ENCODE measurements around the gene UBALD1.

Gene UBALD1

DNA sequence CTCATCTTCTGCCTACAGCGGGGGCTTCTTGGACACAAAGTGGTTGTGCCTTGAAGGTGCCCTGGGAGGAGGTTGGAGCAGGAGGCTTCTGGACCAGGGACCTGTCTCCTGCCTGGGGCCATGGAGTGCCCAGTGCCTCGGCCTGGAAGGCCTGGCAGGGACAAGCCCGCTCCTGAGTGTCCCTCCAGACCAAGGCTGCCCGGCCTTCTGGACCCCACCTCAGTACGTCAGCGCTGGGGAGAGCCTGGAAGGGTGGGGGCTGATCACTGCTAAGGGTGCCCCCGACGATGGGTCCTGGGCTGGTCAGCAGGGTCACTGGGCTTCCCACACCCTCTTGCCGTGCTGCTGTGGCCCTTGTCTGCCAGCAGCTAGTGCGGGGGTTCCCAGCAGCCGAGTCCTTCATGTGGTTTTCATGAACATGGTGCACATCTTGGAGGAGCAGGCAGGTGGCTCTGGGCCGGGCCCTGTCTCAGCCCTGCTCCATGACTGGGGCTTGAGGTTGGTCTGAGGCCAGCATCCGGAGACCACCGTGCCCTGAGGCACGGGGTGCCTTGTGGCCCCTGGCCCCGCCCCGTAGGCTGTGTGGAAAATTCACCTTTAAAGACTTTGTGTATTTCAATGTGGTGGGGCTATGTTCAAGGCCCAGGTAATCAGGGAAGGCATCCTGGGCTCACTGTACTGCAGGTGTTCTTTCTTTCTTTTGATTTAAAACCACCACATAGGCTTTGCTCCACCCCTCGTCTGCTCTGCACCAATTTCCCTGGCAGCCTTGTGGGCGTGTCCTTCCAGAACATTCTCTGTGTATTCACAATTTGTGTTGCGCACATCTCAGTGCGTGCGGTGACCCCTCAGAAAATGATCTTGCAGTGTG lies 32.3 kb upstream of the UBALD1 start:
- no peak for DNase-seq (ENCODE audit: low read depth)

DNA sequence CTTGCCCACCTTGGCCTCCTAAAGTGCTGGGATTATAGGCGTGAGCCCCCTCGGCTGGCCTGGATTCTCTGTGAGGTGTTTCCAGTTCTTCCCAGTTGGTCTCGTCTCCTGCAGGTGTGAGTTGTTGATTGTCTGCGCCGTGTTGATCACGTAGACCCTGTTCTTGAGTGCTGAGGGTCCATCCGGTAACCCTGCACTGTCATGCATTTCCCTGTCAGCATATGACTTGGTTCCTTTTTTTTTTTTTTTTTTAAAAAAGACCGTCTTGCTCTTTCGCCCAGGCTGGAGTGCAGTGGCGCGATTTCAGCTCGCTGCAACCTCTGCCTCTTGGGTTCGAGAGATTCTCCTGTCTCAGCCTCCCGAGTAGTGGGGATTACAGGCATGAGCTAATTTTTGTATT lies 27.2 kb upstream of the UBALD1 start:
- no peak for DNase-seq (ENCODE audit: low read depth)

DNA sequence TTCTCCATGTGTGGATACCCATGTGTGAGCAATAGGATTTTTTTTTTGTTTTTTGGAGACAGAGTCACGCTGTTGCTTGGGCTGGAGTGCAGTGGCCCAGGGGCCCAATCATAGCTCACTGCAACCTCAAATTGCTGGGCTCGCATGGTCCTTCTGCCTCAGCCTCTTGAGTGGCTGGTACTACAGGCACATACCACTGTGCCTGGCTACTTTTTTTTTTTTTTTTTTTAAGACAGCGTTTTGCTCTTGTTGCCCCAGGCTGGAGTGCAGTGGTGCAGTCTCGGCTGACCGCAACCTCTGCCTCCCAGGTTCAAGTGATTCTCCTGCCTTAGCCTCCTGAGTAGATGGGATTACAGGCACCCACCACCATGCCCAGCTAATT lies 26.6 kb upstream of the UBALD1 start:
- DNase-seq (ENCODE audit: low read depth): no peak

DNA sequence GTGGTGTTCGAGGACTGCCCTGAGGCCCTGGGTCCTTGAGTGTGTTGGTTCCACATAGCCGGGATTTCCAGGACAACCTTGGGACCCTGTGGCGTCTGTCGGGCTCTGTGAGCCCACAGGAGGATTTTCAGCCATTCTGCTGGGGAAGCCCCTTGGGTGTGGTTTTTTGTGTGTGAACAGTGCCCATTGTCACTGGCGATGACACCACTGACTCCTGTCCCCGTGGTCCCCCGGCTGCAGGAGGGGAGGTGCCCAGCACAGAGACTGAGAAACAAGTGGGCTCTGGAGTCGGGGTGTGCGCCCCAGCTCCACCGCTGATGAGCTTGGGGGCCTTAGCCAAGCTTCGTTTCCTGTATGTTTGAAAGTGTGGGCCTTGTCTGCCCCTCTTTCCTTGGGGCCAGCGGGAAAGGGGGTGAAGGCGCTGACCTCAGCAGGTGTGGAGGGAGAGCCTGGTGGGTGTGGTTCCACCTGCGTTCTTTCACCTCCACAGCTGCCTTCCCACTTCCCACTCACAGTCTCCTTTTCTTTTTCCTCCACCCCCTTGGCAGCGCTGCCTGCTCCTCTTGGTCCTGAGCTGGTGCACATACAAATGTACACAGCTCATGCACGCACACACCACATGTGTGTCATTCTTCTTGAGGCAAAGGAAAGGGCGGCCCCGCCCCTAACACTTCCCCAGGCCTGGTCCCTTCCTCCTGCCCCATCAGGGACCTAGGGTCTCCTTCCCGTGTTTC lies 26.1 kb upstream of the UBALD1 start:
- no peak for DNase-seq (ENCODE audit: low read depth)

DNA sequence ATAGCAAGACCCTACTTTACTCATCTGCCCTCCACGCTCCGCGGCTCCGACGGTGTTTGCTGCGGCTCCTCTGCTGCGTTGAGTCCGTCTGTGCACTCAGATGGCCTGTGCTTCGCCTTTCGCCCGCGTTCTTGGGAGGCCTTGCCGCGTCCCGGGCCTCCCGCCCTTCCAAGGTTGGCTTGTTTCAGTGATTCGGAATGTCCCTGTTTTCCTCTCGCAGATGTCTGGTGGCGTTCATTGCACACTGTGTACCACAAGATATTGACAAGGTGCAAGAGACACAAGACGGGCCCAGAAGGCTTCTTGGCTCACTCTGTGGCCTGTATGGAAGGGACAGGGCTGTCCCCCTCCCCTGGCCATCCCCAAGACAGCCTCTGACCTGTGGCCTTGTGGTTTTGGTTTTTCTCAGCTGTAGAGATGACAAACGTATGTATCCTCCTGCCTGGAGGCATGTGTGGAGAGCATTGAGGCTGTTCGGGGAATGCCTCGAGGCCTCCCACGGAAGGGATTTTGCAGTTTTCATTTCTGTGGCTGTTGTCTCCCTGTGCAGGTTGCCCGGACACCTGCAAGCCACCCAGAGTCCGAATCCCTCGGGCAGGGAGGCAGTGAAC lies 25.3 kb upstream of the UBALD1 start:
- DNase-seq (ENCODE audit: low read depth): no peak

GRCh38 chr16:4637501-4638166 lies 22.9 kb upstream of the UBALD1 start:
- DNase-seq (ENCODE audit: low read depth): no peak

GRCh38 chr16:4636196-4636595 lies 21.5 kb upstream of the UBALD1 start:
- no peak for DNase-seq (ENCODE audit: low read depth)

DNA sequence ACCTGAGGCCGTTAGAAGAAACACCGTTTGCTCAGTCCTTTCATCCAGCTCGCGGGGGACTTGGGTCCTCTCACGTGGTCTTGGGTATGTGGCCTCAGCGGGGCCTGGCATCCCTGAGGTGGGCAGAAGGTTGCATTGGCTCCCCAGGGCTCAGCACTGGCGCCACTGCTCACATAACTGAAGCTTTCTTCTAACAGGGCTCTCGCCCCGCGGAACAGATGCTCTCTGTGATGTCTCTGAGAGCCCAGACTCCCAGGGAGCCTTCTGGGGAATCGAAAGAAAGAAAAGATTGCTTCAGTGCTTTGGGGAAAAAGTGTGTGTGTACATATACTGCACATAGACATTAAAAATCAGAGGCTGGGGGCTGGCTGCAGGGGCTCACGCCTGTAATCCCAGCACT lies 20.1 kb upstream of the UBALD1 start:
- DNase-seq (ENCODE audit: low read depth): no peak

- DNase-seq (ENCODE audit: low read depth): no peak
Measured at GRCh38 chr16:4633910-4634635, 19.4 kb upstream of the UBALD1 start.

DNA sequence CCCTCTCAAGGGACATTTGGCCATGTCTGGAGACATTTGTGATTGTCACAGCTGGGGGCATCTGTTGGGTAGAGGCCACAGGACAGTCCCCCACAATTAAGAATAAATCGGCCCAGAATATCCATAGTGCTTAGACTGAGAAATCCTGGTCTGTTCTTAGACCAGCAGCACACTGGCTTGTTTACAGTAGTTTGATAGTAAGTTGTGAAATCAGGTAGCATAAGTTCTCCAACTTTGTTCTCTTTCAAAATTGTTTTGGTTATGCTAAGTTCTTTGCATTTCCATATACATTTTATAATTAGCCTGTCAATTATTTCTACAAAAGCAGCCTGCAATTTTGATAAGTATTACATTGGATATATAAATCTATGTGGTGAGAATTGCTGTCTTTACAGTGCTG lies 16.8 kb upstream of the UBALD1 start:
- no peak for DNase-seq (ENCODE audit: low read depth)

GRCh38 chr16:4628283-4628682 lies 13.6 kb upstream of the UBALD1 start:
- no peak for DNase-seq (ENCODE audit: low read depth)

- no peak for DNase-seq (ENCODE audit: low read depth)
Measured at GRCh38 chr16:4626396-4626795, 11.7 kb upstream of the UBALD1 start.

DNA sequence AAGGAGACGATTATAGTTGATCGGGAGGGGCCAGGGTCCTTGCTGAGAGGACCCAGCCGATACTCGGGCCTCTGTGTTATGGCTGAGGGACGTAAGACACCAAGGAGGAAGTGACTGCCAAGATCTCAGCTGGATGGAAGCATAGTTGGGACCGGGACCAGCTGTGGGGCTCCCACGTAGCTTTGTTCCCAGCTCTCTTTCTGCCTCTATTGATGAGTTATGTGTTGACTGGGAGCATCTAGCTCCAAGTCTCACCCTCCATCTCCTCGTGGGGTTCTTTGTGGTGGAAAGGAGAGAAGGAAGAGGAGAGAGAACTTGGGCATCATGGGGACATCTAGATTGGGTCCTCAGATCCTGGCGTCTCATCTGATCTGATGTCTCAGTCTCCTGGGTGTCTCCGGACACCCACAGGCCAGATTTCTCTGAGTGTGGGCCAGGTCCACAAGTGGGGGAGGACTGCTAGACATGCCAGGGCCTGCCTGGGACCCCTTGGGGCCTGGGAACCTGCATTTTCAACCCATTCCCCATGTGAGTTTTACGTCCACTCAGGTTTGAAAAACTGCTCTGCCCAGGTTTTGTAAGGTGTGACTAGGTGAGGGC lies 11.0 kb upstream of the UBALD1 start:
- no peak for DNase-seq (ENCODE audit: low read depth)

DNA sequence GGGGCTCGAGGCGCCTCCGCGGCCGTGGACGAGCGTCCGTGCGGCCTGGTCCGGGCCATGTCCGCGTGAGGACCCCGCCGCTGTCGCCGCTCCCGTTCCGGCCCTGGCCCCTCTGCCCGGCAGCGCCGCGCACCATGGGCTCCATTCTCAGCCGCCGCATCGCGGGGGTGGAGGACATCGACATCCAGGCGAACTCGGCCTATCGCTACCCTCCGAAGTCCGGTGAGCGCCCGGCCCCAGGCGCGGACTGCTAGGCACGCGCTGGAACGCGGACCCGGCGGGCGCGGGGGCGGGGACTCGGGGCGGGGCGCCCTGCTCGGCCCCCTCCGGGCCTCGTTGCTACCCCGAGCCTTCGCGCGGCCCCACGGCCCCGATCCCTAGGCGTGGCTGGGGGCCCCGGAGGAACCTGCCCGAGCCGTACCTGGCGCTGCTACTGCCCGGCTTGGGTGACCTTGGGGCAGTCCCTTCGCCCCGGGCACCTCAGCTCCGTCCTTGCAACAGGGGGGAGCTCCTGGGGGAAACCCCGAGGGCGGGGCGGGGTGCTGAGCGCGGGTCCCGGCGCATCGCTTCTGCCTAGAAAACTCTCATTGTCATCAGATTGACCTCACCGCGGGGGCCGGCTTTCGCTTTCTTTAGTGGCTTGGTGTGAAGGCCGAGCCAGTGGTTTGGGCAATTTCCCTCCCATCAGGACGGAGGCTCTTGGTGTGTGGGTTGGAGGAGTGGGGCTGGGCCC lies 10.3 kb upstream of the UBALD1 start:
- DNase-seq (ENCODE audit: low read depth): peak; percentile 79

DNA sequence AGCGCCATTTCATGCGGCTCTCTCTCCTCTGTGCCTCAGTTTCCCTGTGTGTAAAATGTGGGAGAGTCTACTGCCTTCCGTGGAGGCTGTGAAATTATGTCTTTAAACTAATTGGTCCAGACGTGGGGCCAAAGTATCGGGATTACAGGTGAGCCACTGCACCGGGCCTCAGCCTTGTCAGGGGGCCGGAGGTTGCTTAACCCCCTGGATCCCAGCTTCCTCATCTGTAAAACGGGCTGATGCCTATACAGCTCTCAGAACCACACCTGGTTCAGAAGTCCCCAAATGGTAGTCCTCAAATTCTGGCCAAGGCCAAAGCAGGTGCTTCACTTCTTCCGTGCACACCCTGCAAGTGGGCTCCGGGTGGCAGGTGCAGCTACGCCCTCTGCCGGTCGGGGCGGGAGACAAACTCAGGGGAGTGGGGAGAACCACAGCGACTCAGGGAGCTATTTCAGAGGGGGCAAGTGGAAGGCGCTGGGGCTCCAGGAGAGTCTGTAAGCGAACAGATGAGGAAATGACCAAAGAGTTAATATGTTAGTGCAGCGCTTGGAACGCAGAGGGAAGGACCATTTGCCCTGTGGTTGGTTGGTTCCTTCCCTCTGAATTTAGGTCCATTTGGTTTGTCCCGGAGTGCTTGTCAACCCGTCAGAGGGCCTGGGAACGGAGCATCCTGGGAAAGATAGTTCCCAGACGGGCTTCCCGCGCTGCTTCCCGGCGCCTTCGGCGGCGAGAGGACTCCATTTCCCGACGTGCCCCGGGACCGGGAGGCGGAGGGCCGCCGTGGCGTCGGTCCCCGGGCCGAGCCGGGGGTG lies 9.5 kb upstream of the UBALD1 start, which contains the start of gene MGRN1:
Gene MGRN1 (plus strand): TSS at position 812 of the 812 bp plus-strand sequence. CDS start 135 bp downstream, outside the sequence.
- DNase-seq (ENCODE audit: low read depth): peak; percentile 91

- no peak for DNase-seq (ENCODE audit: low read depth)
Measured at GRCh38 chr16:4623593-4623992, 8.9 kb upstream of the UBALD1 start.

- no peak for DNase-seq (ENCODE audit: low read depth)
Measured at GRCh38 chr16:4618645-4619418, 4.1 kb upstream of the UBALD1 start.

- DNase-seq (ENCODE audit: low read depth): no peak
Measured at GRCh38 chr16:4617880-4618279, 3.2 kb upstream of the UBALD1 start.

Measured in activated T-cell treated with anti-CD3 and anti-CD28 coated beads for 48 hours (primary cell).